Skin of body (tissue), 2 donors: ENCODE results near the gene GRN. TPM values are rescaled to one million over a fixed set of nuclear protein-coding genes. Genes with fewer than 3 reads are reported as not detected.

Experiments used
- small RNA-seq: library from RNA; depleted of rRNA; stranded (forward); fragments of <200 nt; gene quantifications from one replicate; pipeline ENCODE3, GENCODE V24; 2014; ENCODE audit warnings: low replicate concordance
- total RNA-seq: library from RNA; depleted of rRNA; stranded (reverse); fragments of >200 nt; gene quantifications from one replicate; pipeline ENCODE4 v1.2.3, GENCODE V29; 2014

GRN gene
- total RNA-seq, 1 donor from 2014 or later: 184 TPM

Small RNAs within 50 kb of the gene (small RNA-seq; reads per million reads assigned to genes)
- not detected for gene RF00012
- not detected for gene RNU6-453P

Other genes with a start within 250 kb of the GRN start
- 55.1 TPM for gene HDAC5, start 221.7 kb upstream of the GRN start, total RNA-seq
- gene HROB, start 203.4 kb upstream of the GRN start, total RNA-seq: 2.1 TPM
- gene ASB16, start 174.6 kb upstream of the GRN start, total RNA-seq: 0.89 TPM
- 16.4 TPM for gene TMUB2, start 158.3 kb upstream of the GRN start, total RNA-seq
- 26.2 TPM for gene ATXN7L3, start 145.4 kb upstream of the GRN start, total RNA-seq
- 52.6 TPM for gene UBTF, start 125.6 kb upstream of the GRN start, total RNA-seq
- gene SLC4A1, start 77.2 kb upstream of the GRN start, total RNA-seq: 30.1 TPM
- 7.6 TPM for gene RUNDC3A, start 36.7 kb upstream of the GRN start, total RNA-seq
- 68.0 TPM for gene SLC25A39, start 20.5 kb upstream of the GRN start, total RNA-seq
- 3.4 TPM for gene FAM171A2, start 18.6 kb downstream of the GRN start, total RNA-seq
- 2.4 TPM for gene ITGA2B, start 44.3 kb downstream of the GRN start, total RNA-seq
- 32.4 TPM for gene GPATCH8, start 158.1 kb downstream of the GRN start, total RNA-seq
- gene FZD2, start 212.2 kb downstream of the GRN start, total RNA-seq: 5.7 TPM